GM12873 (cell line): ENCODE measurements around the gene IL18R1.

Source experiments
- TF ChIP-seq, protein P1 (sequence below): IDR thresholded peaks from 2 replicates; pipeline ENCODE4 v1.5.1; 2012; ENCODE audit warnings: low read depth, mild to moderate bottlenecking, moderate library complexity, low read length, control low read depth; ENCODE audit not compliant: insufficient read depth; ENCODE audit errors: missing control alignments

The IL18R1 gene

DNA sequence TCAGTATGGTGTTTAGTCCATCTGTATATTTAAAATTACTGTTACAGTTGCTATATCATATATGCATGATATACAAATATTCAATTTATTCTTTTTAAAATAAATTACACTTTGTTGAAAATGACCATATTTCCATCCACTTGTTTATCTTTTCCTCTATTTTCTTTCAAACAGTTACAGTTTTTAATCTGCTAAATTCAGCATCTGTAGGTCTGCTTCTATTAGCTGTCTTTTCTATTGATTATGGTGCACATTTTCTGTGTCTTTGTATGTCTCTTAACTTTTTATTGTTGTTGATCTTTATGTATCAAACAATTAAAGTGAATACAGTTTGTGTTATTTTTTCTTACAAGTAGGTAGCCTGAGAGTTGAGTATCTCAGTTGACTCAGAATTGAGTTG lies 28.1 kb downstream of the IL18R1 start:
- TF ChIP-seq, protein P1, sequence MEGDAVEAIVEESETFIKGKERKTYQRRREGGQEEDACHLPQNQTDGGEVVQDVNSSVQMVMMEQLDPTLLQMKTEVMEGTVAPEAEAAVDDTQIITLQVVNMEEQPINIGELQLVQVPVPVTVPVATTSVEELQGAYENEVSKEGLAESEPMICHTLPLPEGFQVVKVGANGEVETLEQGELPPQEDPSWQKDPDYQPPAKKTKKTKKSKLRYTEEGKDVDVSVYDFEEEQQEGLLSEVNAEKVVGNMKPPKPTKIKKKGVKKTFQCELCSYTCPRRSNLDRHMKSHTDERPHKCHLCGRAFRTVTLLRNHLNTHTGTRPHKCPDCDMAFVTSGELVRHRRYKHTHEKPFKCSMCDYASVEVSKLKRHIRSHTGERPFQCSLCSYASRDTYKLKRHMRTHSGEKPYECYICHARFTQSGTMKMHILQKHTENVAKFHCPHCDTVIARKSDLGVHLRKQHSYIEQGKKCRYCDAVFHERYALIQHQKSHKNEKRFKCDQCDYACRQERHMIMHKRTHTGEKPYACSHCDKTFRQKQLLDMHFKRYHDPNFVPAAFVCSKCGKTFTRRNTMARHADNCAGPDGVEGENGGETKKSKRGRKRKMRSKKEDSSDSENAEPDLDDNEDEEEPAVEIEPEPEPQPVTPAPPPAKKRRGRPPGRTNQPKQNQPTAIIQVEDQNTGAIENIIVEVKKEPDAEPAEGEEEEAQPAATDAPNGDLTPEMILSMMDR: no peak

DNA sequence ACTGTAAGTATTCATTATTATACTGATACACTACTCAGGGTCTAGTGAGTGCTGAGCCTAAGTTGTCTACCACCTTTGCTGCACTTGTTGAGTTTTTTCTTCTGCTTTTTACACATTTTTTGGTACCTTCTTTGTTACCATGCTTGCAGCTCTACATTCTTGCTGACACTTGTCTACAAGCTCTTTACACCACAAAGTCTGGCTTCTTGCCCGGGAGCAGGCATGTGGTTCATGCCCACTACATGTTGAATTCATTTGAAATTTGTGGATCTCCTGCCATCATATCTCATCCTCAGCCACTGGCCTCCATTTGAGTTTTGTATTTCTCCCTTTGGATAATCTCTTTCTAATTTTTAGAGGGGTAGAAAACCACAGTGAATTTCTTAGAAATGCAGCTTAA lies 29.9 kb downstream of the IL18R1 start:
- TF ChIP-seq, protein P1: no peak

DNA sequence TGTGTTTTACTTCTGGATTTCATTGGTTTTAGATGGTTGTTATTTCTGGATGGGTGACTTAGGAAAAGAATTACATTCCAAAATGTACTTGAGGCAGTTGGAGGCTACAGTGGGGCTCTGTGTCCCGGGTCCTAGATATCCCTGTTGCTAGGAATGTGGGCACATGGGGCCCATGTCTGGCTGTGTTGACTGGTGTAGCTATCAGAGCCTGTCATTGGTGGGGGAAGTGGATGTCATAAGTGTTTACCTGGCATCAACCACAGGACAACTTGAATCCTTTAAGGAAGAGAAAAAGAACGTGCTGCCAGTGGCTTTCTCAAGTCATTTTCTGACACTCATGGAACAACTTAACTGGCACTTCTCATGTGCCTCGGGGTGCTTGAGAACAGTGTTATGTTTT lies 30.4 kb downstream of the IL18R1 start:
- TF ChIP-seq, protein P1: no peak

DNA sequence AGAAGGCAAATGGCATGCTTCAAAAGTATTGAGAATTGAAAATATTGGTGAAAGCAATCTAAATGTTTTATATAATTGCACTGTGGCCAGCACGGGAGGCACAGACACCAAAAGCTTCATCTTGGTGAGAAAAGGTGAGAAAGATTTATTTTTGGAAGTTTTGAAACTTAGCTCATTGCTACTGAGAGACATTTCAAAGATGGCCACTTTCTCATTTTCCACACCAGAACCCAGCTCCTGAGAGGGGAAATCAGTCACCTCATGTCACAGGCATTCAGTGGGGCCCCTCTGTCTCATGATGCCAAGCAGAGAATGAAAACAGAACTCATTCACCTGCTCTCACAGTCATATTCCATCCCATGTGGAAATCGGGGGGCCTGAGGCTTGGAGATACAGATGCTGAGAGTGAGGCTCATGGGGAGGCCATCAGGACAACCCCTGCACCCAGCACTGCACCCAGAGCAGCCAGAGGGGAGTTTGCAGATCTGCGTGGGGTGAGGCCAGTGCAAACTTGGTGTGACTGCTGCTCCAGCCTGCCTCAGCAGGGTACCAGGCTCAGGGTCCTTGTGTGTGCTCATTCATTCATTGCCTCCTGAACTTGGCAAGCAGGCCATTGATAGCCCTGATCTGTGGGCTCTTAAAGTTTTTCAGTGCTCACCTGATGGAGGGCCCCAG lies 31.4 kb downstream of the IL18R1 start:
- TF ChIP-seq, protein P1: no peak

DNA sequence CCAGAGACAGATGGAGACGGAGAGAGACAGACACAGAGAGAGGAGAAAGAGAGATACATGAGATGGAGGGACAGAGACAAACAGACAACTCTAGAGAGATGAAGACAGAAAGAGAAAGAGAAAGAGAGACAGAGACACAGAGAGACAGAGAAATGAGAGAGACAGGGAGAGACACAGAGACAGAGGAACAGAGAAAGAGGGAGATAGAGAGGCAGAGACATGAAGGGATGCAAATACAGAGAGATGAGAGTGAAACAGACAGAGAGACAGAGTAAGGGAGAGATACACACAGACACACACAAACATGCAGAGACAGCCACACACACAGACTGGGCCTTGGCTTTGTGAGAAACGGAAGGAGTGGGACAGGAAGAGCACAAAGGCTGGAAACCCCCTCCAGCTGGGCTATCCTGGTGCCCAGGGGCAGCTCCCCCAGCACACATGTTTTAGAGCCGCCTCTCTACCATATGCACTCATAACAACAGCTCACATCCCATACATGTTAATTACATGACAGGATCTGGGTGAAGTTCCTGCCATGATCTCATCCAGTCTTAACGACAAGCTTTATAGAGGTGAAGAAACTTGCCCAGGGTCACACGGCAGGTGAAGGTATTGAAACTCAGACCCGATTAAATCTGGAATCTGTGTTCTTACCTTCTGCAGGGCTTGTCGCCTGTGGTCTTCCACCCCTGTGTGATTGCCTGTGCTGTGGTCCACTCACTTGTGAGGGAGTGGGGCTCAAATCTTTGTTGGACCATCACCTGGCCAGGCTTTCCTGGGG lies 32.4 kb downstream of the IL18R1 start:
- TF ChIP-seq, protein P1: no peak

DNA sequence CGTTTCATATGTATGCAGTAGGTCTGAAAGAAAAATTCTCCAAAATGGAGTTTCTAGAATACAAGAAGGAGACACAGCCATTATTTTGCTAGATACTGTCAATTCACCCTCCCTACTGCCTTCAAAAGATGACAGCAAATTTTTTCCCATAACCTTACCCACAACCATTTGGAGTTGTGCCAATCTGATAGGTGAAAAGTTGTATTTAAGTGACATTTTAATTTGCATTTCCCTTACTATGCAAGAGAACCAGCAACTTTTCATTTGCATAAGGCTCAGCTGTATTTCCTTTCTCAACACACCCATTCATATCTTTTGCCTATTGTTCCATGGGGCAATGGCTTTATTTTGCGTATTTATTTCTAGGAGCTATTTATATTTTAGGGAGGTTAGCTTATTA lies 36.0 kb downstream of the IL18R1 start:
- TF ChIP-seq, protein P1: no peak

DNA sequence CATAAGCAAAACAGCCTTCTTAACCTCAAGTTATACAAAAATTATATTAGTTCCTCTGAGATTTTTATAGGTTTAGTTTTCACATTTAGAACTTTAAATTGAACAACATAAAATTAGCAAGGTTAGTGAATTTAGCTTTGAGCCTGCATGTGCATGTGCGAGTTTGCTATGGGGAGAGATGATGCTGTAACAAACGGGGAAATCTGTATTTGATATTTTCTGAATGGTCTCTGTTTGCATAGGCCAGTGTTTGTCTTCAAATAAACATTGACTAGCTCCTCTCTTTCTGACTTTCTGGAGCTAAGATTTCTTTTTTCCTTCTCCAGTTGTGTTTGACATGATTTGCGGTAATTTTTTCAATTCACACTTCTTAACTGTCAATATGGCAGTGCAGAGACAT lies 36.5 kb downstream of the IL18R1 start:
- TF ChIP-seq, protein P1: no peak
